Liver (tissue), 9 donors: ENCODE results near the gene YTHDF1. TPM values are rescaled to one million over a fixed set of nuclear protein-coding genes. Genes with fewer than 3 reads are reported as not detected.

Experiments
- DNase-seq: peaks from one replicate; pipeline ENCODE4 v3.0.0-alpha.2; 2017; ENCODE audit warnings: low spot score
- H3K27ac ChIP-seq, 2 donors: one replicate each; pipeline ENCODE4 v1.7.0; 2013; ENCODE audit warnings: inconsistent platforms in 2 of 2, low read length in 2 of 2, control low read depth in 1 of 2, low read depth in 1 of 2, mild to moderate bottlenecking in 1 of 2
- H3K27me3 ChIP-seq, 4 donors: one replicate each; pipeline versions ENCODE4 v1.6.1 to v1.7.0; 2013; ENCODE audit warnings: low read length in 3 of 4, inconsistent platforms in 1 of 4, mild to moderate bottlenecking in 1 of 4, moderate library complexity in 1 of 4; ENCODE audit not compliant: control insufficient read depth in 4 of 4, insufficient read depth in 4 of 4
- H3K36me3 ChIP-seq, 4 donors: one replicate each; pipeline versions ENCODE4 v1.6.1 to v1.7.0; 2013; ENCODE audit warnings: low read length in 3 of 4, mild to moderate bottlenecking in 3 of 4, low read depth in 1 of 4, moderate library complexity in 1 of 4; ENCODE audit not compliant: control insufficient read depth in 4 of 4, insufficient read depth in 3 of 4
- H3K4me1 ChIP-seq, 4 donors: one replicate each; pipeline versions ENCODE4 v1.6.1 to v1.7.0; 2013; ENCODE audit warnings: low read length in 3 of 4, mild to moderate bottlenecking in 3 of 4, moderate library complexity in 1 of 4; ENCODE audit not compliant: control insufficient read depth in 4 of 4, insufficient read depth in 4 of 4
- H3K4me3 ChIP-seq, 3 donors: one replicate each; pipeline versions ENCODE4 v1.6.1 to v1.7.0; 2013; ENCODE audit warnings: low read length in 3 of 3, control low read depth in 1 of 3, low read depth in 1 of 3, mild to moderate bottlenecking in 1 of 3
- H3K9ac ChIP-seq, 2 donors: one replicate each; pipeline ENCODE4 v1.7.0; 2013; ENCODE audit warnings: low read length in 2 of 2, mild to moderate bottlenecking in 2 of 2, moderate library complexity in 2 of 2, control low read depth in 1 of 2, low read depth in 1 of 2
- H3K9me3 ChIP-seq, 4 donors: one replicate each; pipeline versions ENCODE4 v1.6.1 to v1.7.0; 2013; ENCODE audit warnings: low read length in 3 of 4; ENCODE audit not compliant: control insufficient read depth in 4 of 4
- ATF3 ChIP-seq: IDR thresholded peaks from 2 replicates; pipeline ENCODE4 v1.6.1; 2016; ENCODE audit warnings: antibody characterized with exemption
- FOXA2 ChIP-seq: IDR thresholded peaks from 2 replicates; pipeline ENCODE4 v1.6.1; 2016; ENCODE audit warnings: antibody characterized with exemption
- GABPA ChIP-seq, 2 donors: IDR thresholded peaks in 1 of 2; conservative IDR thresholded peaks in 1 of 2; 2 replicates each; pipeline ENCODE4 v1.6.1; 2016; ENCODE audit warnings: antibody characterized with exemption in 2 of 2, mild to moderate bottlenecking in 1 of 2, moderate library complexity in 1 of 2
- HNF4A ChIP-seq, 2 donors: conservative IDR thresholded peaks; 2 replicates each; pipeline ENCODE4 v1.6.1; 2016; ENCODE audit warnings: antibody characterized with exemption in 2 of 2, mild to moderate bottlenecking in 2 of 2
- HNF4G ChIP-seq: IDR thresholded peaks from 2 replicates; pipeline ENCODE4 v1.6.1; 2016; ENCODE audit warnings: antibody characterized with exemption
- JUND ChIP-seq, 2 donors: IDR thresholded peaks; 2 replicates each; pipeline ENCODE4 v1.6.1; 2016; ENCODE audit warnings: antibody characterized with exemption in 2 of 2
- NR2F2 ChIP-seq: IDR thresholded peaks from 2 replicates; pipeline ENCODE4 v1.6.1; 2016; ENCODE audit warnings: antibody characterized with exemption
- RAD21 ChIP-seq, 2 donors: IDR thresholded peaks; 2 replicates each; pipeline ENCODE4 v1.6.1; 2016; ENCODE audit warnings: antibody characterized with exemption in 2 of 2, mild to moderate bottlenecking in 2 of 2
- REST ChIP-seq: IDR thresholded peaks from 2 replicates; pipeline ENCODE4 v1.6.1; 2016; ENCODE audit warnings: antibody characterized with exemption, mild to moderate bottlenecking
- TAF1 ChIP-seq: conservative IDR thresholded peaks from 2 replicates; pipeline ENCODE4 v1.6.1; 2016; ENCODE audit warnings: antibody characterized with exemption, mild to moderate bottlenecking
- YY1 ChIP-seq: IDR thresholded peaks from 2 replicates; pipeline ENCODE4 v1.6.1; 2016; ENCODE audit warnings: antibody characterized with exemption, mild to moderate bottlenecking
- ZBTB33 ChIP-seq: IDR thresholded peaks from 2 replicates; pipeline ENCODE4 v1.6.1; 2016; ENCODE audit warnings: antibody characterized with exemption
- WGBS: extraction: QIAGEN DNeasy Blood & Tissue Kit; methylation state at CpG from one replicate; pipeline ENCODE4 v1.1.7; 2013; 5-methylcytosine and 5-hydroxymethylcytosine counted together
- polyA plus RNA-seq, 2 donors: library from polyadenylated mRNA; stranded (reverse) in 1 of 2; unstranded in 1 of 2; fragments of 200-250 nt in 1 of 2; fragments of >200 nt in 1 of 2; fragmentation: Nextera tagmentation in 1 of 2; extraction: Ambion mirVana in 1 of 2; gene quantifications; one replicate each; pipeline versions ENCODE4 v1.2.1 to v1.2.3, GENCODE V29; 2013 to 2015
- total RNA-seq, 2 donors: library from RNA; depleted of rRNA; stranded (reverse); fragments of >200 nt; gene quantifications; one replicate each; pipeline ENCODE4 v1.2.3, GENCODE V29; 2014
- donor health status: healthy.
- donor health status: healthy.
- donor health status: healthy.
- donor health status: healthy.
- donor health status: healthy.

The YTHDF1 gene
- total and polyA plus RNA-seq, 4 donors: 6.8 to 19.5 (median 14.9) TPM

- no peaks in the 10 kb centered on the region for H3K36me3 ChIP-seq
- H3K9me3 ChIP-seq: peaks cover 1 to 16% (median 8%) of the 10 kb centered on the region in 4 donors
- H3K9ac ChIP-seq: no peak overlapping the region
- H3K27me3 ChIP-seq: peaks cover 0 to 6% (median 4%) of the 10 kb centered on the region in 4 donors
- WGBS: 68% methylated on average over 19 of the region's 19 CpGs
- H3K27ac ChIP-seq: no peak overlapping the region
- H3K4me1 ChIP-seq: no peaks in the 10 kb centered on the region
- no peak overlapping the region for H3K4me3 ChIP-seq
- DNase-seq: no peak
- TF ChIP-seq HNF4A (conservative IDR thresholded peaks at IDR 0.05) (no peak), REST (no peak), NR2F2 (no peak), FOXA2 (no peak), TAF1 (no peak), JUND (IDR thresholded peaks at IDR 0.05) (no peak), RAD21 (IDR thresholded peaks at IDR 0.05) (no peak), ZBTB33 (no peak), YY1 (no peak), HNF4G (no peak), GABPA (IDR thresholded peaks at IDR 0.05 in 1 of 2, conservative IDR thresholded peaks at IDR 0.05 in 1 of 2) (no peak)
These were observed 65.5 kb downstream of the YTHDF1 start for GRCh38 chr20:63150391-63150898.

- no peak for TF ChIP-seq YY1
- no peak for TF ChIP-seq HNF4G
- TF ChIP-seq TAF1: no peak
- TF ChIP-seq ATF3: no peak
- H3K27me3 ChIP-seq: peaks cover 0 to 8% (median 6%) of the 10 kb centered on the region in 4 donors
- no peak overlapping the region for H3K9ac ChIP-seq
- DNase-seq: no peak
- no peaks in the 10 kb centered on the region for H3K4me1 ChIP-seq
- WGBS: 64% methylated on average over 13 of the region's 13 CpGs
- peaks cover 1 to 16% (median 8%) of the 10 kb centered on the region in 4 donors for H3K9me3 ChIP-seq
- no peak overlapping the region for H3K4me3 ChIP-seq
- H3K27ac ChIP-seq: no peak overlapping the region
- H3K36me3 ChIP-seq: no peaks in the 10 kb centered on the region
These were observed 66.3 kb downstream of the YTHDF1 start for GRCh38 chr20:63149531-63150192.
